Natural killer cell treated with Interleukin-12 subunit alpha and Interleukin-12 subunit beta and Interleukin-15 and Interleukin-18, amount 100 ng/mL, for 72 hours (primary cell): Measurements from ENCODE around the gene RACK1. TPM values are rescaled to one million over a fixed set of nuclear protein-coding genes. Genes with fewer than 3 reads are reported as not detected.
"Not testable (repeated sequence)": the region's sequence is repeated elsewhere in the genome, so short reads cannot be mapped to it uniquely, and the experiment has no call there.

ENCODE experiments used
- ATAC-seq, 2 donors: fragments of 150-1000 bp; cut with Tn5 transposase in 1 of 2; sonication (Bioruptor Pico), chemical (Tn5 transposase) in 1 of 2; 2 replicates each; pipeline ENCODE4 v1.10.0; 2021
- DNase-seq: peaks from one replicate; pipeline ENCODE4 v3.0.0; 2022; ENCODE audit warnings: low spot score
- H3K27ac Mint-ChIP-seq, 2 donors: 1 replicate in 1 of 2; 2 replicates in 1 of 2; pipeline ENCODE4 v1.8.0; 2022; ENCODE audit warnings: mixed read lengths in 2 of 2, mild to moderate bottlenecking in 1 of 2, moderate library complexity in 1 of 2
- H3K27me3 Mint-ChIP-seq, 2 donors: 1 replicate in 1 of 2; 2 replicates in 1 of 2; pipeline ENCODE4 v1.8.0; 2022; ENCODE audit warnings: mixed read lengths in 2 of 2
- H3K36me3 Mint-ChIP-seq: one replicate; pipeline ENCODE4 v1.8.0; 2022; ENCODE audit warnings: mixed read lengths
- H3K4me1 Mint-ChIP-seq, 2 donors: 1 replicate in 1 of 2; 2 replicates in 1 of 2; pipeline ENCODE4 v1.8.0; 2022; ENCODE audit warnings: low read depth in 2 of 2, mixed read lengths in 2 of 2, mild to moderate bottlenecking in 1 of 2
- H3K4me3 Mint-ChIP-seq: one replicate; pipeline ENCODE4 v1.8.0; 2022; ENCODE audit warnings: mixed read lengths
- H3K9me3 Mint-ChIP-seq: 2 replicates; pipeline ENCODE4 v1.8.0; 2022; ENCODE audit warnings: mixed read lengths
- total RNA-seq, 2 donors: library from RNA; stranded (reverse); gene quantifications; one replicate each; pipeline ENCODE4 v1.2.3, GENCODE V29; 2022

RACK1 gene
- total RNA-seq, 2 donors from 2014 or later, result 1,525 to 1,671 TPM

GRCh38 chr5:181220178-181220515 is 23.6 kb downstream of the RACK1 start:
- DNase-seq (no peak), ATAC-seq (no peak)
- peak overlapping the region; percentile 69 to 99 for H3K27ac Mint-ChIP-seq

GRCh38 chr5:181219262-181220177 is 24.2 kb downstream of the RACK1 start:
- peaks cover 62 to 66% of the 10 kb centered on the region in 2 donors for H3K4me1 Mint-ChIP-seq
- peak overlapping the region; percentile 60 for H3K4me3 Mint-ChIP-seq
- ATAC-seq, result no peak
- no peaks in the 10 kb centered on the region for H3K36me3 Mint-ChIP-seq
- no peaks in the 10 kb centered on the region for H3K9me3 Mint-ChIP-seq
- H3K27me3 Mint-ChIP-seq, result no peaks in the 10 kb centered on the region
- DNase-seq, result no peak
- H3K27ac Mint-ChIP-seq, result peak overlapping the region; percentile 69 to 99

More at GRCh38 chr5:181220178-181220515, 23.6 kb downstream of the RACK1 start:
- Mint-ChIP-seq H3K27me3 (no peaks in the 10 kb centered on the region), H3K36me3 (no peaks in the 10 kb centered on the region), H3K9me3 (no peaks in the 10 kb centered on the region), H3K4me1 (peaks cover 65 to 70% of the 10 kb centered on the region in 2 donors), H3K4me3 (peak overlapping the region; percentile 60)

GRCh38 chr5:181218795-181219124 is 24.9 kb downstream of the RACK1 start:
- peak overlapping the region; percentile 93 for H3K4me3 Mint-ChIP-seq
- H3K27ac Mint-ChIP-seq, result peak overlapping the region; percentile 93 to 98
- no peaks in the 10 kb centered on the region for H3K36me3 Mint-ChIP-seq
- H3K27me3 Mint-ChIP-seq, result peaks cover 0 to under 1% of the 10 kb centered on the region in 2 donors
- DNase-seq (no peak), ATAC-seq (no peak)
- H3K4me1 Mint-ChIP-seq, result peaks cover 54 to 58% of the 10 kb centered on the region in 2 donors
- H3K9me3 Mint-ChIP-seq, result no peaks in the 10 kb centered on the region

GRCh38 chr5:181217803-181218062 is 26.0 kb downstream of the RACK1 start:
- H3K27me3 Mint-ChIP-seq, result peaks cover 0 to 3% of the 10 kb centered on the region in 2 donors
- H3K9me3 Mint-ChIP-seq, result no peaks in the 10 kb centered on the region
- DNase-seq (no peak), ATAC-seq (peak in 1 of 2 donors; percentile 4)
- H3K4me1 Mint-ChIP-seq, result peaks cover 52 to 53% of the 10 kb centered on the region in 2 donors
- no peaks in the 10 kb centered on the region for H3K36me3 Mint-ChIP-seq
- peak overlapping the region; percentile 93 for H3K4me3 Mint-ChIP-seq
- peak overlapping the region; percentile 93 to 98 for H3K27ac Mint-ChIP-seq

- Mint-ChIP-seq H3K27me3 (peaks cover 0 to 3% of the 10 kb centered on the region in 2 donors), H3K4me1 (peaks cover 48 to 49% of the 10 kb centered on the region in 2 donors), H3K4me3 (peak overlapping the region; percentile 93), H3K9me3 (no peaks in the 10 kb centered on the region), H3K36me3 (no peaks in the 10 kb centered on the region), H3K27ac (peak overlapping the region; percentile 93 to 98)
- DNase-seq (no peak), ATAC-seq (peak; percentile 11 to 21)
Measured at GRCh38 chr5:181217111-181217802, 26.4 kb downstream of the RACK1 start.

- no peak for DNase-seq
- ATAC-seq, result peak in 1 of 2 donors; percentile 26
Measured at GRCh38 chr5:181215997-181216989, 27.4 kb downstream of the RACK1 start.

GRCh38 chr5:181214249-181214648 is 29.5 kb downstream of the RACK1 start:
- ATAC-seq, H3K4me3 Mint-ChIP-seq, H3K27me3 Mint-ChIP-seq, H3K27ac Mint-ChIP-seq, H3K36me3 Mint-ChIP-seq, H3K9me3 Mint-ChIP-seq, DNase-seq: not testable (repeated sequence)
- H3K4me1 Mint-ChIP-seq, result peaks cover 21 to 23% of the 10 kb centered on the region in 2 donors

More at GRCh38 chr5:181215997-181216989, 27.4 kb downstream of the RACK1 start:
- H3K9me3 Mint-ChIP-seq, result no peaks in the 10 kb centered on the region
- H3K27me3 Mint-ChIP-seq, result peaks cover 0 to 3% of the 10 kb centered on the region in 2 donors
- H3K36me3 Mint-ChIP-seq, result no peaks in the 10 kb centered on the region
- peak overlapping the region; percentile 93 for H3K4me3 Mint-ChIP-seq
- H3K27ac Mint-ChIP-seq, result peak overlapping the region in 1 of 2 donors; percentile 25
- H3K4me1 Mint-ChIP-seq, result peaks cover 38 to 39% of the 10 kb centered on the region in 2 donors

GRCh38 chr5:181212934-181213333 is 30.8 kb downstream of the RACK1 start:
- H3K27me3 Mint-ChIP-seq, result peaks cover 0 to 3% of the 10 kb centered on the region in 2 donors
- ATAC-seq, result no peak
- H3K36me3 Mint-ChIP-seq, result no peaks in the 10 kb centered on the region
- H3K4me3 Mint-ChIP-seq, result no peak overlapping the region
- peaks cover 21% of the 10 kb centered on the region in 2 donors for H3K4me1 Mint-ChIP-seq
- no peaks in the 10 kb centered on the region for H3K9me3 Mint-ChIP-seq
- DNase-seq, result no peak
- no peak overlapping the region for H3K27ac Mint-ChIP-seq

GRCh38 chr5:181212080-181212479 is 31.6 kb downstream of the RACK1 start:
- peaks cover 4% of the 10 kb centered on the region for H3K36me3 Mint-ChIP-seq
- peaks cover 20 to 21% of the 10 kb centered on the region in 2 donors for H3K4me1 Mint-ChIP-seq
- no peak overlapping the region for H3K27ac Mint-ChIP-seq
- no peaks in the 10 kb centered on the region for H3K9me3 Mint-ChIP-seq
- DNase-seq, result no peak
- peaks cover 0 to 3% of the 10 kb centered on the region in 2 donors for H3K27me3 Mint-ChIP-seq
- ATAC-seq, result no peak
- no peak overlapping the region for H3K4me3 Mint-ChIP-seq

- peaks cover 7% of the 10 kb centered on the region in 2 donors for H3K27me3 Mint-ChIP-seq
- H3K36me3 Mint-ChIP-seq, result peaks cover 10% of the 10 kb centered on the region
- ATAC-seq (no peak), DNase-seq (no peak)
- no peak overlapping the region for H3K27ac Mint-ChIP-seq
- H3K4me3 Mint-ChIP-seq, result no peak overlapping the region
- peaks cover 25 to 26% of the 10 kb centered on the region in 2 donors for H3K4me1 Mint-ChIP-seq
- no peaks in the 10 kb centered on the region for H3K9me3 Mint-ChIP-seq
Measured at GRCh38 chr5:181211208-181211607, 32.5 kb downstream of the RACK1 start.

- H3K4me1 Mint-ChIP-seq, result peaks cover 28 to 29% of the 10 kb centered on the region in 2 donors
- ATAC-seq, DNase-seq, H3K9me3 Mint-ChIP-seq, H3K27ac Mint-ChIP-seq, H3K4me3 Mint-ChIP-seq: not testable (repeated sequence)
- peaks cover 12% of the 10 kb centered on the region in 2 donors for H3K27me3 Mint-ChIP-seq
- H3K36me3 Mint-ChIP-seq, result peaks cover 15% of the 10 kb centered on the region
Measured at GRCh38 chr5:181210698-181211097, 33.0 kb downstream of the RACK1 start.

GRCh38 chr5:181210148-181210547 is 33.6 kb downstream of the RACK1 start:
- not testable (repeated sequence) for DNase-seq, H3K27ac Mint-ChIP-seq, ATAC-seq, H3K9me3 Mint-ChIP-seq, H3K4me3 Mint-ChIP-seq
- Mint-ChIP-seq H3K36me3 (peaks cover 16% of the 10 kb centered on the region), H3K4me1 (peaks cover 32 to 33% of the 10 kb centered on the region in 2 donors), H3K27me3 (peaks cover 14 to 17% of the 10 kb centered on the region in 2 donors)

- Mint-ChIP-seq H3K36me3 (peaks cover 16% of the 10 kb centered on the region), H3K4me1 (peaks cover 35% of the 10 kb centered on the region in 2 donors), H3K27me3 (peaks cover 15 to 17% of the 10 kb centered on the region in 2 donors)
- not testable (repeated sequence) for H3K27ac Mint-ChIP-seq, DNase-seq, H3K9me3 Mint-ChIP-seq, H3K4me3 Mint-ChIP-seq, ATAC-seq
Measured at GRCh38 chr5:181209006-181209405, 34.7 kb downstream of the RACK1 start.
